HTERT RPE-1 (cell line): ENCODE data around the gene ALOX12.
"Not testable (repeated sequence)": the region's sequence is repeated elsewhere in the genome, so short reads cannot be mapped to it uniquely, and the experiment has no call there.

Experiments
- in situ Hi-C: fragments of 300-500 bp; cut with MboI; formaldehyde crosslinking; loops from 4 replicates; pipeline ENCODE4 v1.14.3; 2020; ENCODE audit warnings: low sequenced_read_pairs

The ALOX12 gene

GRCh38 chr17:6995500-6996255, at the start of gene ALOX12:
TSS of gene ALOX12 (plus strand) at chr17:6996049. CDS start at chr17:6996118, 69 bp downstream.
- in situ Hi-C loops, result no loop called here

GRCh38 chr17:6947745-6948144, 48.1 kb upstream of the ALOX12 start:
- in situ Hi-C loops, result no loop called here

DNA sequence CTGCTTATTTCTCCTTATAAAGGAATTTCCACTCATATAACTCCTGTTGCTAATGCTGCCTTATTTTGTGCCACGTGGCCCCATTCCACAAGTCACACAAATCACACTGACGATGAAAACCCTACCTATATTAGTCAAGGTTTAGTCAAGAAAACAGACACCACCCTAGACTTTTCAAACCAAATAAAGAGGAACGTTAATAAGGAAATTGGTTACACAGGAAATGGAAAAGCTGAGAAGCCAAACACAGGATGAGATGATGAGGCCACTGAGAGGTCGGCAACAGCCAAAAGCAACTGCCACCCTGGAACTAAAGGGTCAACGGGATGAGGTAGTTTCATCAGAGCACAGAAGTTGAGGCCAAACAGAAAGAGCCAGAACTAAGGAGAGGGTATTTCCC, 47.3 kb upstream of the ALOX12 start:
- in situ Hi-C loops, result no loop called here

- in situ Hi-C loops, result no loop called here
Observed at GRCh38 chr17:6948976-6949375, 46.9 kb upstream of the ALOX12 start.

- in situ Hi-C loops, result not testable (repeated sequence)
Observed at GRCh38 chr17:6950938-6951337, 44.9 kb upstream of the ALOX12 start.

- in situ Hi-C loops, result no loop called here
Observed at GRCh38 chr17:6953689-6954088, 42.2 kb upstream of the ALOX12 start.

DNA sequence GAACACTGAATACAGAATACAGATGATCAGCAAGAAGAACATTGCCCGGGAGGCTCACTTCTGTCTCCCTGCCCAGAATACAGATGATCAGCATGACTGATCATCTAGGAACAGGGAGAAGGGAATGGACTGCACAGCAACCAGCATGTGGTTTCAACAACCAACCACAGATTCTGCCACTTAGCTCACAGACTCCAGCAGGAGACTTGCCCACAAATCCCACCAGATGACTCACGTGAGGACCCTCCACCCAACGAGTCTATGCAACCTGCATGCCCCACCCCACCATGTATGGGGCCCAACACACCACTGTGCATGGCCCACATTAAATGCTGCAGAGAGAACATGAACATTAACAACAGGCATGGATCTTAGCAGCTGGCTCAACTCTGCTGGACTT, 36.1 kb upstream of the ALOX12 start:
- in situ Hi-C loops, result no loop called here

DNA sequence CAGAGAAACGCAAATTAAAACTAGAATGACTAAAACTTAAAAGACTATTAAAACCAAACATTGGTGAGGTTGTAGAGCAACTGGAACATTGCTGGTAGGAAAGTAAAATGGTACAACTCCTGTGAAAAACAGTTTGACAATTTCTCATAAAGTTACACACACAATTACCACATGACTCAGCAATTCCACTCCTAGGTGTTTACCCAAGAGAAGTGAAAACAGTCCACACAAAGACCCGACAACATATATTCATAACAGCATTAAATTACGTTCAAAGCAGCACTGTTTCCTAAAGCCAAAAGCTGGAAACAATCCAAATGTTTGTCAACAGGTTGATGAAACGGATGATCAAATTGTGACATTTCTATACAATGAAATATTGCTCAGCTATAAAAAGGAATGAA, 26.5 kb upstream of the ALOX12 start:
- in situ Hi-C loops, result no loop called here

GRCh38 chr17:6970992-6971391, 24.9 kb upstream of the ALOX12 start:
- in situ Hi-C loops, result no loop called here

GRCh38 chr17:6979440-6979839, 16.4 kb upstream of the ALOX12 start:
- in situ Hi-C loops, result not testable (repeated sequence)

DNA sequence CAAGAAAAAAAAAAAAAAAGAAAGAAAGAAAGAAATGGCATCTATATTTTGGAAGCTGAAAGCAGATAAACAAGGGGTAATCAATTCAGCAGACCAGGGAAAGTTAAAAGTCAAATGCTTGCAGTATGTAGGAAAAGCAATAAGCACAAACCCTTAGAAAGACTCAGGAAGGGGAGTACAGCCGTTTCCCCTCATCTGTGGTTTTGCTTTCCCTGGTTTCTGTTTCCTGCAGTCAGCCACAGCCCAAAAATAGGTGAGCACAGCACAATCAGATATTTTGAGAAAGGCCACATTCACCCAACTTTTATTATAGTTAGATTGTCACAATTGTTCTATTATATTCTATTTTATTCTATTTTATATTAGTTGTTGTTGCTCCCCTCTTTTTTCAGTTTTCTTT, 14.4 kb upstream of the ALOX12 start:
- in situ Hi-C loops, result no loop called here

DNA sequence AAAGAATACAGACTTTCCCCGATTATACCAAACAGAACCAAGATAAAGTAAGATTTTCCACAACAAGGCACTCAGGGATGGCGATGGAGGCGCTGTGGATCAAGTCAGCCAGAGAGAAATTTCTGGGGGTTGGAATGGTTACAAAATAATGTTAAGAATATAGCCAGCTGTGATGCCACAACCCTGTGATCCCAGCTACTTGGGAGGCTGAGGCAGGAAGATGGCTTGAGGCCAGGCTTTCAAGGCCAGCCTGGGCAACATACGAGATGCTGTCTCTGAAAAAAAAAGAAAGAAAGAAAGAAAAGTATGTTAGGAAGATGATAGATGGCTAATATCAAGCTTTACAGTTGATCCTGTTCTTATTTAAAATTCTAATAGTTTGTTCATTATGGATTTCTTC, 10.6 kb upstream of the ALOX12 start:
- in situ Hi-C loops, result no loop called here

DNA sequence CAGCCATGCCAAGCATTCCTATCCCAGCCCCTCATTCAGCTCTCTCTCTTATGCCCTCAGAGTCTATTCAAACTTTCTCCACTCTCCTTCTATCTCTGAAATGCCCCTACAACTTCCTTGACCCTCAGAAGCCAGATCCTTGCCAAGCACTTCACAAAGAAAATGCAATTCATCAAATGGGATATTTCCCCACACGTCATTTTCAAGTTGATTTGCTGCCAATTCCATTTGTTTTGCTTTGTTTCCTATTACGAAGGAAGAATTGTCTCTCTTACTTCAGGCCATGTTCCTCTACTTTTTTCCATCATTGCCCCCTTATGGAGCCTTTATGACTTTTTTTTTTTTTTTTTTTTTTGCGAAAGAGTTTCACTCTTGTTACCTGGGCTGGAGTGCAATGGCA, 9.2 kb upstream of the ALOX12 start:
- in situ Hi-C loops, result no loop called here

DNA sequence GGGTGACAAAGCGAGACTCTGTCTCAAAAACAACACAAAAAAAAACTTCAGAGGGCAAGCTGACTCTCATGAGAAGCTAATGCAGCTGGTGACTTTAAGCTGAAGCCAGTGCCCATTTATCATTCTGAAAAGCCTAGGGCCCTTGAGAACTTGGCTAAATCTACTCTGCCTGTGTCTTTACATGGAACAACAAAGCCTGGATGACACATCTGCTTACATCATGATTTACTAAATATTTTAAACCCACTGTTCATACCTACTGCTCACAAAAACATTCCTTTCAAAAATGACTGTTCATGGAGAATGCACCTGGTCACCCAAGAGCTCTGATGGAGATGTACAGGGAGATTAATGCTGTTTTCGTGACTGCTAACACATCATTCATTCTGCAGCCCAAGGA, 6.1 kb upstream of the ALOX12 start:
- in situ Hi-C loops, result no loop called here

DNA sequence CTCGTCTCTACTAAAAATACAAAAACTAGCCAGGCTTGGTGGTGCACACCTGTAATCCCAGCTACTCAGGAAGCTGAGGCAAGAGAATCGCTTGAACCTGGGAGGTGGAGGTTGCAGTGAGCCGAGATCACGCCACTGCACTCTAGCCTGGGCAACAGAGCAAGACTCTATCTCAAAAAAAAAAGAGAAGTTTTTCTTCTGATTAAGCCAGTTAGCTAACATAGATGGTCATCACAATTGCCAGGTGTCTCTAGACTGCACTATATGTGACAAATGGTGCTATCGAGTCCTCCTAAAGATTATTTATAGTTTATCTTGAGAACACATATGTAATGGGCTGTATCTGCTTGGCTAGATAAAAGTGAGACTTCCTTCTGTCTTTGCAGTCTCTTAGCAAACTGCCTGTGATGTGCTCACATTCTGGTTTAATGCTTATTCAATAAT, 2.2 kb upstream of the ALOX12 start:
- in situ Hi-C loops, result not testable (repeated sequence)

GRCh38 chr17:6994118-6994598, 1.7 kb upstream of the ALOX12 start:
- in situ Hi-C loops, result no loop called here

- in situ Hi-C loops, result no loop called here
Observed at GRCh38 chr17:6994666-6995256, 1.1 kb upstream of the ALOX12 start.

DNA sequence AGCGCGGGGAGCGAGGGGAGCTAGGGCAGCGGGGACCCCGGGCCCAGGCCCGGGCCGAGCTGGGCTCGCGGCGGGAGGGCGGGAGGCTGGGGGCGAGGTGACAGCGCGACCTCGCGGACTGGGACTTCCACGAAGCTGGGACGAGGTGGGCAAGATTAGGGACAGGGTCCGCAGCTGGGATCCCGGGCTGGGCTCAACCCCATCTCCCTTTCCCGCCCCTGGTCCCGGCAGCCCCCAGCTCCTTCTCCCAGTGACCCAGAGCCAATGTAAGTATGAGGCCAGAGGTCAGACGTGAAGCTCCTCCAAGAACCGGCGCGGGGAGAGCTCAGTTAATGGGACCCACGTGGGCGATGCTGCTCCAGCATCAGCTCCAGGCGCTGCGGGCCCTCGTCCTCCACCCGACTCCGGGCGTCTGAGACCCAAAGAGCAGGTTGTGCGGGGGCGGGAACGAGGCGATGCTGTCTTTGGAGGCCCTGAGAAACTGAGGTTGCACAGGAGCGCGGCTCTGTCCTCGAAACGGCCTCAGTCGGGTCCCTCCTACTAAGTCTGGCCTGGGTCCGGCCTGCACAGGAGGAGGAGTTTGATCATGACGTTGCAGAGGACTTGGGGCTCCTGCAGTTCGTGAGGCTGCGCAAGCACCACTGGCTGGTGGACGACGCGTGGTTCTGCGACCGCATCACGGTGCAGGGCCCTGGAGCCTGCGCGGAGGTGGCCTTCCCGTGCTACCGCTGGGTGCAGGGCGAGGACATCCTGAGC, 585 bp downstream of the ALOX12 start:
- in situ Hi-C loops, result no loop called here

- in situ Hi-C loops, result no loop called here
Observed at GRCh38 chr17:6997171-6997570, 1.3 kb downstream of the ALOX12 start.

DNA sequence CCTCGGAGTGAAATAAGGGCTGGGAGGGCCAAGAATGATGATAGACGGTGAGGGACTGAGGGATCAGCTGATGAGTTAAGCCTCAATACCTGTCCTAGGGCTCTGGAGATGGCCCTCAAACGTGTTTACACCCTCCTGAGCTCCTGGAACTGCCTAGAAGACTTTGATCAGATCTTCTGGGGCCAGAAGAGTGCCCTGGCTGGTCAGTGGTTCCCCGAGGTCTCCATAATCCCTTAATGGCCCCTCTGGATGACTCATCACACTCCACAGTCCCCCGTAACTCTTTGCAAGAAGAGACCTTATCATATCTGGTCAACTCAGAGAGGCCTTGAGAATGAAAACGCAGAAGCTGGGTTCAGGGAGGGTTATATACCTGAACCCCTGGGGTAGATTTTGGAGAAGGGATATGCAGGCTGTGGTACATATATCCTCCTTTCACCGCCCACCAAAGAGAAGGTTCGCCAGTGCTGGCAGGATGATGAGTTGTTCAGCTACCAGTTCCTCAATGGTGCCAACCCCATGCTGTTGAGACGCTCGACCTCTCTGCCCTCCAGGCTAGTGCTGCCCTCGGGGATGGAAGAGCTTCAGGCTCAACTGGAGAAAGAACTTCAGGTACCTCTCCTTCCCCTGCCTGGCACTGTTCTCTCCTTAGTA, 3.1 kb downstream of the ALOX12 start:
- in situ Hi-C loops, result no loop called here

GRCh38 chr17:7001318-7001961, 5.6 kb downstream of the ALOX12 start:
- in situ Hi-C loops, result no loop called here
